K562 (cell line): Measurements from ENCODE around the gene CHSY1. TPM values are rescaled to one million over a fixed set of nuclear protein-coding genes. Genes with fewer than 3 reads are reported as not detected.

Source experiments
- CHCHD3 ChIP-seq: fragments of 250-450 bp; sonication (Bioruptor Pico); IDR thresholded peaks from 2 replicates; pipeline ENCODE4 v2.1.2; 2022; ENCODE audit warnings: mild to moderate bottlenecking
- HDAC3 ChIP-seq: fragments of 450-650 bp; IDR thresholded peaks from 2 replicates; pipeline ENCODE4 v1.6.1; 2018; ENCODE audit warnings: borderline replicate concordance, mild to moderate bottlenecking, moderate library complexity; ENCODE audit not compliant: partially characterized antibody
- HLTF ChIP-seq: fragments of 450-650 bp; IDR thresholded peaks from 2 replicates; pipeline ENCODE4 v1.6.1; 2016
- KHSRP ChIP-seq: fragments of 450-650 bp; IDR thresholded peaks from 2 replicates; pipeline ENCODE4 v1.6.1; 2017
- KLF16 ChIP-seq: IDR thresholded peaks from 2 replicates; pipeline ENCODE4 v1.6.1; 2016; ENCODE audit warnings: antibody characterized with exemption
- NFE2L1 ChIP-seq: fragments of 450-650 bp; IDR thresholded peaks from 2 replicates; pipeline ENCODE4 v1.6.1; 2016; ENCODE audit warnings: missing genetic modification characterization, low read depth, mild to moderate bottlenecking, missing compliant biosample characterization, moderate library complexity, borderline replicate concordance
- SAFB ChIP-seq: fragments of 200-400 bp; formaldehyde crosslinking; IDR thresholded peaks from 2 replicates; pipeline ENCODE4 v1.6.1; 2017; ENCODE audit warnings: low read depth, low read length, borderline replicate concordance
- SLC30A9 ChIP-seq: fragments of 250-450 bp; sonication (Bioruptor Pico); IDR thresholded peaks from 2 replicates; pipeline ENCODE4 v1.8.0; 2022; ENCODE audit warnings: mild to moderate bottlenecking, moderate library complexity
- SRSF1 ChIP-seq: fragments of 200-400 bp; formaldehyde crosslinking; IDR thresholded peaks from 2 replicates; pipeline ENCODE4 v1.6.1; 2017; ENCODE audit warnings: mild to moderate bottlenecking, low read depth, low read length, moderate library complexity
- ZBTB7A ChIP-seq: IDR thresholded peaks from 2 replicates; pipeline ENCODE4 v1.6.1; 2011; ENCODE audit warnings: low read depth, mild to moderate bottlenecking, low read length, moderate library complexity, borderline replicate concordance; ENCODE audit not compliant: control insufficient read depth
- ZNF124 ChIP-seq: sonication (generic); formaldehyde crosslinking; IDR thresholded peaks from 2 replicates; pipeline ENCODE4 v1.8.1; 2022; ENCODE audit warnings: missing genetic modification reagents
- ZNF274 ChIP-seq: IDR thresholded peaks from 2 replicates; pipeline ENCODE4 v1.6.1; 2011; ENCODE audit warnings: low read depth, mild to moderate bottlenecking, low read length, moderate library complexity, borderline replicate concordance
- ZNF311 ChIP-seq: fragments of 250-450 bp; sonication (Bioruptor Pico); IDR thresholded peaks from 2 replicates; pipeline ENCODE4 v1.4.0; 2020; ENCODE audit warnings: mild to moderate bottlenecking, moderate library complexity
- ZNF830 ChIP-seq: fragments of 250-450 bp; sonication (Bioruptor Pico); IDR thresholded peaks from 2 replicates; pipeline ENCODE4 v1.5.0; 2021; ENCODE audit warnings: mild to moderate bottlenecking
- ZSCAN32 ChIP-seq: fragments of 450-650 bp; formaldehyde crosslinking; IDR thresholded peaks from 2 replicates; pipeline ENCODE4 v1.4.0; 2020; ENCODE audit warnings: mild to moderate bottlenecking, moderate library complexity
- polyA plus RNA-seq, 8 experiments: library from polyadenylated mRNA; depleted of rRNA in 4 of 8; stranded (reverse) in 5 of 8; unstranded in 3 of 8; fragments of >200 nt; fragmentation: Nextera tagmentation in 2 of 8; fragmentation: Illumina TruSeq in 1 of 8; extraction: Ambion mirVana in 2 of 8; extraction: Trizol in 1 of 8; gene quantifications; 2 replicates each; pipeline versions ENCODE4 v1.2.1 to v1.2.3, GENCODE V29; 2011 to 2014; ENCODE audit warnings: inconsistent platforms in 1 of 8, missing spikeins in 1 of 8
- total RNA-seq, 7 experiments: library from RNA; depleted of rRNA in 6 of 7; stranded (reverse); fragments of >200 nt in 6 of 7; fragmentation: Illumina TruSeq in 2 of 7; extraction: Trizol in 2 of 7; gene quantifications; 2 replicates each; pipeline versions ENCODE4 v1.2.1 to v1.2.3, GENCODE V29; 2011 to 2021; ENCODE audit warnings: low replicate concordance in 1 of 7
- TF ChIP-seq, protein P1 (sequence below): IDR thresholded peaks from 2 replicates; pipeline ENCODE4 v1.6.1; 2011; ENCODE audit warnings: borderline replicate concordance, low read depth, mild to moderate bottlenecking, moderate library complexity, low read length; ENCODE audit not compliant: insufficient read depth, poor library complexity, severe bottlenecking
- TF ChIP-seq, protein P2 (sequence below): fragments of 150-350 bp; IDR thresholded peaks from 2 replicates; pipeline ENCODE4 v1.6.1; 2014; ENCODE audit warnings: low read depth, mild to moderate bottlenecking, low read length, borderline replicate concordance
- TF ChIP-seq, protein P3 (sequence below): fragments of 450-650 bp; formaldehyde crosslinking; IDR thresholded peaks from 2 replicates; pipeline ENCODE4 v1.4.0; 2020; ENCODE audit warnings: mild to moderate bottlenecking, moderate library complexity
- TF ChIP-seq, protein P4 (sequence below): IDR thresholded peaks from 3 replicates; pipeline ENCODE4 v1.6.1; 2011; ENCODE audit warnings: borderline replicate concordance, mild to moderate bottlenecking, moderate library complexity; ENCODE audit not compliant: insufficient read length; ENCODE audit errors: extremely low read depth

The CHSY1 gene
- total and polyA plus RNA-seq, 9 of the 15 experiments (the other 6 are each of a cell fraction or from before 2014, with no cell fraction given) = 7.0 to 16.4 (median 13.4) TPM

DNA sequence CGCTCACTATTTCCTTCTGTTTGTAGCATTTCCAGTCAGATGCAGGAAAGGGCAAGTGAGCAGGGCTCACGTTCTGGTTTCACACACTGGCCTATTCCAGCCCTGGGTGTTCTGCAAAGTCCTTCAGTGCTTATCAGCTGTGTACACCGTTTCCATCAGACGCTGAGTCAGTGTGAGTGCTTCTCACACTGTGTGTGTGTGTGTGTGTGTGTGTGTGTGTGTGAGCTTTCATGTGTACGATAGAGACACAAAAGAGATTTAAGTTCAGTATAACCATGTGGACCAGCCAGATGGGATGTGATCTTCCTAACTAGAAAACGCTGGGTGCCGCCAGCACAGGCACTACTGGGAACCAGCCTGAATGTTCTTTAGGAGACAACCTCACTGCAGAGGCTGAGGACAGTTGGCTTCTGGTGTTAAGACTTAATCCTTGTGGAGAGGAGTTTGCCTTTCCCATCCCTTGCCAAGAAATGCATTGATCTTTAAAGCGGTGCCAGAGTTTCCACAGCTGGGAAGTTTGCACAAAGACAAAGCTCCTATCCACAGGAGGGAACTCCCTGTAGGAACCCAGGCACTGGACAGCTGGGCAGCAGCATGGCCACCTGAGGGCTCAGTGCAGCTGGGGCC is 3.9 kb upstream of the CHSY1 start (continued):
- TF ChIP-seq ZNF830 (CRISPR knock-in tag) (no peak), ZNF311 (no peak), CHCHD3 (CRISPR knock-in tag) (no peak), HLTF (peak; percentile 90; the same call in 1 of the 2 replicates), ZNF274 (no peak), NFE2L1 (no peak), ZBTB7A (no peak), ZNF124 (CRISPR knock-in tag) (no peak), SLC30A9 (no peak), ZSCAN32 (no peak), KHSRP (0 out of 2 replicates have a peak, but pooled peaks have one; percentile 46), SRSF1 (no peak), SAFB (no peak), KLF16 (peak; percentile 74), HDAC3 (peak; percentile 78)
- TF ChIP-seq, protein P1, sequence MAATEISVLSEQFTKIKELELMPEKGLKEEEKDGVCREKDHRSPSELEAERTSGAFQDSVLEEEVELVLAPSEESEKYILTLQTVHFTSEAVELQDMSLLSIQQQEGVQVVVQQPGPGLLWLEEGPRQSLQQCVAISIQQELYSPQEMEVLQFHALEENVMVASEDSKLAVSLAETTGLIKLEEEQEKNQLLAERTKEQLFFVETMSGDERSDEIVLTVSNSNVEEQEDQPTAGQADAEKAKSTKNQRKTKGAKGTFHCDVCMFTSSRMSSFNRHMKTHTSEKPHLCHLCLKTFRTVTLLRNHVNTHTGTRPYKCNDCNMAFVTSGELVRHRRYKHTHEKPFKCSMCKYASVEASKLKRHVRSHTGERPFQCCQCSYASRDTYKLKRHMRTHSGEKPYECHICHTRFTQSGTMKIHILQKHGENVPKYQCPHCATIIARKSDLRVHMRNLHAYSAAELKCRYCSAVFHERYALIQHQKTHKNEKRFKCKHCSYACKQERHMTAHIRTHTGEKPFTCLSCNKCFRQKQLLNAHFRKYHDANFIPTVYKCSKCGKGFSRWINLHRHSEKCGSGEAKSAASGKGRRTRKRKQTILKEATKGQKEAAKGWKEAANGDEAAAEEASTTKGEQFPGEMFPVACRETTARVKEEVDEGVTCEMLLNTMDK = no peak
- TF ChIP-seq, protein P2, sequence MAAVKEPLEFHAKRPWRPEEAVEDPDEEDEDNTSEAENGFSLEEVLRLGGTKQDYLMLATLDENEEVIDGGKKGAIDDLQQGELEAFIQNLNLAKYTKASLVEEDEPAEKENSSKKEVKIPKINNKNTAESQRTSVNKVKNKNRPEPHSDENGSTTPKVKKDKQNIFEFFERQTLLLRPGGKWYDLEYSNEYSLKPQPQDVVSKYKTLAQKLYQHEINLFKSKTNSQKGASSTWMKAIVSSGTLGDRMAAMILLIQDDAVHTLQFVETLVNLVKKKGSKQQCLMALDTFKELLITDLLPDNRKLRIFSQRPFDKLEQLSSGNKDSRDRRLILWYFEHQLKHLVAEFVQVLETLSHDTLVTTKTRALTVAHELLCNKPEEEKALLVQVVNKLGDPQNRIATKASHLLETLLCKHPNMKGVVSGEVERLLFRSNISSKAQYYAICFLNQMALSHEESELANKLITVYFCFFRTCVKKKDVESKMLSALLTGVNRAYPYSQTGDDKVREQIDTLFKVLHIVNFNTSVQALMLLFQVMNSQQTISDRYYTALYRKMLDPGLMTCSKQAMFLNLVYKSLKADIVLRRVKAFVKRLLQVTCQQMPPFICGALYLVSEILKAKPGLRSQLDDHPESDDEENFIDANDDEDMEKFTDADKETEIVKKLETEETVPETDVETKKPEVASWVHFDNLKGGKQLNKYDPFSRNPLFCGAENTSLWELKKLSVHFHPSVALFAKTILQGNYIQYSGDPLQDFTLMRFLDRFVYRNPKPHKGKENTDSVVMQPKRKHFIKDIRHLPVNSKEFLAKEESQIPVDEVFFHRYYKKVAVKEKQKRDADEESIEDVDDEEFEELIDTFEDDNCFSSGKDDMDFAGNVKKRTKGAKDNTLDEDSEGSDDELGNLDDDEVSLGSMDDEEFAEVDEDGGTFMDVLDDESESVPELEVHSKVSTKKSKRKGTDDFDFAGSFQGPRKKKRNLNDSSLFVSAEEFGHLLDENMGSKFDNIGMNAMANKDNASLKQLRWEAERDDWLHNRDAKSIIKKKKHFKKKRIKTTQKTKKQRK = no peak
- TF ChIP-seq, protein P3, sequence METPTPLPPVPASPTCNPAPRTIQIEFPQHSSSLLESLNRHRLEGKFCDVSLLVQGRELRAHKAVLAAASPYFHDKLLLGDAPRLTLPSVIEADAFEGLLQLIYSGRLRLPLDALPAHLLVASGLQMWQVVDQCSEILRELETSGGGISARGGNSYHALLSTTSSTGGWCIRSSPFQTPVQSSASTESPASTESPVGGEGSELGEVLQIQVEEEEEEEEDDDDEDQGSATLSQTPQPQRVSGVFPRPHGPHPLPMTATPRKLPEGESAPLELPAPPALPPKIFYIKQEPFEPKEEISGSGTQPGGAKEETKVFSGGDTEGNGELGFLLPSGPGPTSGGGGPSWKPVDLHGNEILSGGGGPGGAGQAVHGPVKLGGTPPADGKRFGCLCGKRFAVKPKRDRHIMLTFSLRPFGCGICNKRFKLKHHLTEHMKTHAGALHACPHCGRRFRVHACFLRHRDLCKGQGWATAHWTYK (CRISPR knock-in tag) = no peak
- TF ChIP-seq, protein P4, sequence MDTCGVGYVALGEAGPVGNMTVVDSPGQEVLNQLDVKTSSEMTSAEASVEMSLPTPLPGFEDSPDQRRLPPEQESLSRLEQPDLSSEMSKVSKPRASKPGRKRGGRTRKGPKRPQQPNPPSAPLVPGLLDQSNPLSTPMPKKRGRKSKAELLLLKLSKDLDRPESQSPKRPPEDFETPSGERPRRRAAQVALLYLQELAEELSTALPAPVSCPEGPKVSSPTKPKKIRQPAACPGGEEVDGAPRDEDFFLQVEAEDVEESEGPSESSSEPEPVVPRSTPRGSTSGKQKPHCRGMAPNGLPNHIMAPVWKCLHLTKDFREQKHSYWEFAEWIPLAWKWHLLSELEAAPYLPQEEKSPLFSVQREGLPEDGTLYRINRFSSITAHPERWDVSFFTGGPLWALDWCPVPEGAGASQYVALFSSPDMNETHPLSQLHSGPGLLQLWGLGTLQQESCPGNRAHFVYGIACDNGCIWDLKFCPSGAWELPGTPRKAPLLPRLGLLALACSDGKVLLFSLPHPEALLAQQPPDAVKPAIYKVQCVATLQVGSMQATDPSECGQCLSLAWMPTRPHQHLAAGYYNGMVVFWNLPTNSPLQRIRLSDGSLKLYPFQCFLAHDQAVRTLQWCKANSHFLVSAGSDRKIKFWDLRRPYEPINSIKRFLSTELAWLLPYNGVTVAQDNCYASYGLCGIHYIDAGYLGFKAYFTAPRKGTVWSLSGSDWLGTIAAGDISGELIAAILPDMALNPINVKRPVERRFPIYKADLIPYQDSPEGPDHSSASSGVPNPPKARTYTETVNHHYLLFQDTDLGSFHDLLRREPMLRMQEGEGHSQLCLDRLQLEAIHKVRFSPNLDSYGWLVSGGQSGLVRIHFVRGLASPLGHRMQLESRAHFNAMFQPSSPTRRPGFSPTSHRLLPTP = no peak
